GM19193 (cell line): ENCODE measurements around the gene GIT2.

ENCODE experiments used
- POLR2A ChIP-seq: IDR thresholded peaks from 4 replicates; pipeline ENCODE4 v1.6.1; 2011; ENCODE audit not compliant: insufficient read depth, insufficient read length; ENCODE audit errors: extremely low read depth

Gene GIT2

DNA sequence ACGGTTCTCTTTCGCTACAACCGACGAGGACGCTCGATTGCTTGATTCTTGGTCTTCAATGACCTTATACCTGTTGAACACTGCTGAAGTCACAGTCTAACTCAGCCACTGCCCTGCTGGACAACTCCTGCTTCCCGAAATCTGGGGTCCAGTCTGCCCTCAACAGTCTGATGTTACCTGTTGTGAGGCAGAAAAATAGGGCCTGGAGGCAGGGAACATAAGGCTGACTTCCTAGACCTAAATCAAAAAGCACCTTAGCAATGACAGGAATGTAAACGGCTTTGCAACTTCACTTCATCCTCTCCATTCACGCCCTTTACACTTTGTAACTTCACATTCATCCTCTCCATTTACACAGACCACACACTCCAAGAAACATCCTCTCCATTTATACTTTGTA is 115.2 kb downstream of the GIT2 start:
- TF ChIP-seq POLR2A = no peak

DNA sequence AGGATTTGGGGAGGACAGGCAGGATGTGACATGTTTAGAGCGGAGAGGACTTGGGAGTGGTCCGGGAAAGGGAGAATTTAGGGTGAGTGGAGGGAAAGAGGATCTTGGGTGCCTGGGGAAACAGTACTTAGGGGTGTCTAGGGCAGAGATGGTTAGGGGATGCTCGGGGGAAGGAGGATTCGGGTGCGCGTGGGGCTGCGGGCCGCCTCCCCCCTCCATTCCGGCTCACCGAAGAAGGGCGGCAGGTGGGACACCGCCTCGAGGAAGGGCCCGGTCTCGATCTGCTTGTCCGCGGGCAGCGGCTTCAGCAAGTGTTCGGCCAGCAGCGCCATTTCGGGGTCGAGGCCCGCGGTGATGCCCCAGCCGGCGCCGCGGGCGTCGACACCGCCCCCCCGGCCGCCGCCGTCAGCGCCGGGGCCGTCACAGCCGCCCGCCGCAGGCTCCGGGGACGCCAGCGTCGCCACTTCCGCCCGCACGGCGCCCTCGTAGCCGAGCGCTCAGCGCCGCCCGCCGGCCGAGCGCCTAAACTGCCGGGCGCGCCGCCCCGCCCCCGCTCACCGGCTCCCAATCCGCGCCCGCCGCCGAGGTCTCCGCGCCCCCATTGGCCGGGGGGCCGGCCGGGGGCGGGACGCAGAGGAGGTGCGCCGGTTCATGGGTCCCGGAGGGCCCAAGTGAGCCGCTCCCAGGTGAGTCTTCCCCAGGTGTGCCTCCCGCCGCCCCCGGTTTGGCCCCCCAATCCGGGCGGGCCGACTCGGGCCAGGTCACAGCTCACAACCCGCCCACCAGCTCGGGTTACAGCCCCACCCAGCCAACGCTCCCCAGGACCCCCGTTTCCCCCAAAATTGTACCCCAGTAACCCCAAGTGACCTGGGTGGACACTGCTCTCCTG is 115.9 kb downstream of the GIT2 start, which contains the start of gene GLTP:
Gene GLTP (minus strand): TSS at position 499 of the 889 bp plus-strand sequence. CDS start 167 bp downstream, at position 332.
- peak; percentile 58 for TF ChIP-seq POLR2A
